Uterus (tissue), 2 donors: Measurements from ENCODE around the gene RASAL2.

ENCODE experiments used
- POLR2A ChIP-seq, 2 donors: fragments of 450-650 bp; IDR thresholded peaks; one replicate each; pipeline ENCODE4 v1.6.1; 2016; ENCODE audit warnings: antibody characterized with exemption in 2 of 2, mild to moderate bottlenecking in 1 of 2, moderate library complexity in 1 of 2
- TF ChIP-seq, protein P1 (sequence below), 4 experiments: fragments of 200-600 bp in 2 of 4; fragments of 450-650 bp in 2 of 4; sonication (generic) in 2 of 4; IDR thresholded peaks; one replicate each; pipeline ENCODE4 v1.5.1; 2016 to 2019; ENCODE audit warnings: antibody characterized with exemption in 4 of 4, mild to moderate bottlenecking in 2 of 4, moderate library complexity in 1 of 4

DNA sequence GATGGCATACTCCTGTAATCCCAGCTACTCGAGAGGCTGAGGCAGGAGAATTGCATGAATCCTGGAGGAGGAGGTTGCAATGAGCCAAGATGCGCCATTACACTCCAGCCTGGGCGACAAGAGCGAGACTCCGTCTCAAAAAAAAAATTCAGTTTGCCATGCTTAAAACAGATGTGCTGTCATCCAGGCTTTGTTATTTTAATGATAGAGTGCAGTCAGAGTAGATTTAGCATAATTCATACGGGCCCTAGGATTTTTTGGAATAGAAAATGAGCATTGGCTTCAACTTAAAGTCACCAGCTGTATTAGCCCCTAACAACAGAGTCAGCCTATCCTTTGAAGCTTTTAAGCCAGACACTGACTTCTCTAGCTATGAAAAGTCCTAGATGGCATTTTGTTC lies 124.6 kb downstream of the RASAL2 start:
- TF ChIP-seq POLR2A (IDR thresholded peaks at IDR 0.05) = no peak
- TF ChIP-seq, protein P1, sequence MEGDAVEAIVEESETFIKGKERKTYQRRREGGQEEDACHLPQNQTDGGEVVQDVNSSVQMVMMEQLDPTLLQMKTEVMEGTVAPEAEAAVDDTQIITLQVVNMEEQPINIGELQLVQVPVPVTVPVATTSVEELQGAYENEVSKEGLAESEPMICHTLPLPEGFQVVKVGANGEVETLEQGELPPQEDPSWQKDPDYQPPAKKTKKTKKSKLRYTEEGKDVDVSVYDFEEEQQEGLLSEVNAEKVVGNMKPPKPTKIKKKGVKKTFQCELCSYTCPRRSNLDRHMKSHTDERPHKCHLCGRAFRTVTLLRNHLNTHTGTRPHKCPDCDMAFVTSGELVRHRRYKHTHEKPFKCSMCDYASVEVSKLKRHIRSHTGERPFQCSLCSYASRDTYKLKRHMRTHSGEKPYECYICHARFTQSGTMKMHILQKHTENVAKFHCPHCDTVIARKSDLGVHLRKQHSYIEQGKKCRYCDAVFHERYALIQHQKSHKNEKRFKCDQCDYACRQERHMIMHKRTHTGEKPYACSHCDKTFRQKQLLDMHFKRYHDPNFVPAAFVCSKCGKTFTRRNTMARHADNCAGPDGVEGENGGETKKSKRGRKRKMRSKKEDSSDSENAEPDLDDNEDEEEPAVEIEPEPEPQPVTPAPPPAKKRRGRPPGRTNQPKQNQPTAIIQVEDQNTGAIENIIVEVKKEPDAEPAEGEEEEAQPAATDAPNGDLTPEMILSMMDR (IDR thresholded peaks at IDR 0.05) = no peak
